Smooth muscle cell (in vitro differentiated cells): Measurements from ENCODE around the gene PODXL2. TPM values are rescaled to one million over a fixed set of nuclear protein-coding genes. Genes with fewer than 3 reads are reported as not detected.

Source experiments
- DNase-seq: peaks from one replicate; lab custom pipeline; 2025; ENCODE audit not compliant: unreplicated experiment; lab: John Stamatoyannopoulos, UW
- H2AFZ ChIP-seq: fragments of 200-600 bp; sonication (generic); 2 replicates; pipeline ENCODE4 v1.6.0; 2016; ENCODE audit warnings: antibody characterized with exemption, low read depth, mild to moderate bottlenecking
- H3F3A ChIP-seq: fragments of 200-600 bp; sonication (generic); 2 replicates; pipeline ENCODE4 v1.6.0; 2017; ENCODE audit warnings: antibody characterized with exemption, low read depth
- H3K27ac ChIP-seq: fragments of 200-600 bp; sonication (generic); 2 replicates; pipeline ENCODE4 v1.5.1; 2016; ENCODE audit warnings: low read depth, mild to moderate bottlenecking
- H3K27me3 ChIP-seq: fragments of 200-600 bp; sonication (generic); 2 replicates; pipeline ENCODE4 v1.6.1; 2016; ENCODE audit warnings: low read depth, mild to moderate bottlenecking
- H3K36me3 ChIP-seq: fragments of 200-600 bp; sonication (generic); 2 replicates; pipeline ENCODE4 v1.5.1; 2016; ENCODE audit warnings: low read depth
- H3K4me1 ChIP-seq: fragments of 200-600 bp; sonication (generic); 2 replicates; pipeline ENCODE4 v1.5.1; 2016; ENCODE audit warnings: low read depth
- H3K4me2 ChIP-seq: fragments of 200-600 bp; sonication (generic); 2 replicates; pipeline ENCODE4 v1.6.0; 2016; ENCODE audit warnings: mild to moderate bottlenecking
- H3K4me3 ChIP-seq: fragments of 200-600 bp; sonication (generic); 2 replicates; pipeline ENCODE4 v1.5.1; 2016; ENCODE audit warnings: mild to moderate bottlenecking
- H3K79me2 ChIP-seq: fragments of 200-600 bp; sonication (generic); 2 replicates; pipeline ENCODE4 v1.6.0; 2016; ENCODE audit warnings: low read depth, mild to moderate bottlenecking
- H3K9ac ChIP-seq: fragments of 200-600 bp; sonication (generic); 2 replicates; pipeline ENCODE4 v1.6.0; 2016; ENCODE audit warnings: low read depth
- H3K9me3 ChIP-seq: fragments of 200-600 bp; sonication (generic); replicated peaks from 2 replicates; pipeline ENCODE4 v1.5.1; 2016; ENCODE audit warnings: low read depth
- H4K20me1 ChIP-seq: fragments of 200-600 bp; sonication (generic); 2 replicates; pipeline ENCODE4 v1.6.0; 2016; ENCODE audit warnings: low read depth
- whole genome bisulfite sequencing: methylation state at CpG from one replicate; pipeline ENCODE4 v1.1.7; 2016; ENCODE audit warnings: low lambda C conversion rate; 5-methylcytosine and 5-hydroxymethylcytosine counted together
- polyA plus RNA-seq: library from polyadenylated mRNA; unstranded; fragments of >200 nt; fragmentation: Nextera tagmentation; extraction: Ambion mirVana; gene quantifications from 2 replicates; pipeline ENCODE4 v1.2.1, GENCODE V29; 2016
- total RNA-seq: library from RNA; depleted of rRNA; stranded (reverse); fragments of >200 nt; gene quantifications from 2 replicates; pipeline ENCODE4 v1.2.3, GENCODE V29; 2014
- TF ChIP-seq, protein P1 (sequence below): fragments of 200-600 bp; sonication (generic); IDR thresholded peaks from 2 replicates; pipeline ENCODE4 v1.5.1; 2017; ENCODE audit warnings: borderline replicate concordance, mild to moderate bottlenecking, antibody characterized with exemption; ENCODE audit not compliant: insufficient read depth, poor library complexity, severe bottlenecking

The PODXL2 gene
- total and polyA plus RNA-seq, 2 experiments from 2014 or later, result 4.1 to 9.7 TPM

DNA sequence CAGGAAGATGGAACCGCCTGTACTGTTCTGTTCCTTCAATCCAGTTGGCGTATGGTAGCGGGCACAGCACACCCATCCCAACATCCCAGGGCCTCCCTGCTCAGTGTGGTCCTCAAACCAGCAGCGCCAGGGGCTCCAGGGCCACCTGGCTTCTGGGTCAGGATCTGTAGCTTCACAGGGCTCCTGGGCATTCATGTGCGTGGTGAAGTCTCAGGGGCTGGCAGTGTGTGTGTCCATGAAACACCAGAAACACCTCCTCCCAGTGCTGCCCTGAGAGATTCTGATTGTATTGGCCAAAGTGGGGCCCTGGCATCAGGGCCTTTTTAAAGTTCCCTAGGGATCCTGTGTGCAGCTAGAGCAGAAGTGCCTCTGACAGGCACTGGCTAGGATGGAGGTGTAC, 85.9 kb downstream of the PODXL2 start:
- no peaks in the 10 kb centered on the region for H3K4me1 ChIP-seq
- 97% methylated on average over 5 of the region's 5 CpGs for WGBS
- H3K27me3 ChIP-seq, result no peaks in the 10 kb centered on the region
- no peak for DNase-seq
- no peak overlapping the region for H3K9ac ChIP-seq
- H3K4me2 ChIP-seq, result no peak overlapping the region
- no peak overlapping the region for H3K4me3 ChIP-seq
- H3F3A ChIP-seq, result no peaks in the 10 kb centered on the region
- H3K27ac ChIP-seq, result no peak overlapping the region
- H3K79me2 ChIP-seq, result no peaks in the 10 kb centered on the region
- H4K20me1 ChIP-seq, result no peaks in the 10 kb centered on the region
- TF ChIP-seq, protein P1, sequence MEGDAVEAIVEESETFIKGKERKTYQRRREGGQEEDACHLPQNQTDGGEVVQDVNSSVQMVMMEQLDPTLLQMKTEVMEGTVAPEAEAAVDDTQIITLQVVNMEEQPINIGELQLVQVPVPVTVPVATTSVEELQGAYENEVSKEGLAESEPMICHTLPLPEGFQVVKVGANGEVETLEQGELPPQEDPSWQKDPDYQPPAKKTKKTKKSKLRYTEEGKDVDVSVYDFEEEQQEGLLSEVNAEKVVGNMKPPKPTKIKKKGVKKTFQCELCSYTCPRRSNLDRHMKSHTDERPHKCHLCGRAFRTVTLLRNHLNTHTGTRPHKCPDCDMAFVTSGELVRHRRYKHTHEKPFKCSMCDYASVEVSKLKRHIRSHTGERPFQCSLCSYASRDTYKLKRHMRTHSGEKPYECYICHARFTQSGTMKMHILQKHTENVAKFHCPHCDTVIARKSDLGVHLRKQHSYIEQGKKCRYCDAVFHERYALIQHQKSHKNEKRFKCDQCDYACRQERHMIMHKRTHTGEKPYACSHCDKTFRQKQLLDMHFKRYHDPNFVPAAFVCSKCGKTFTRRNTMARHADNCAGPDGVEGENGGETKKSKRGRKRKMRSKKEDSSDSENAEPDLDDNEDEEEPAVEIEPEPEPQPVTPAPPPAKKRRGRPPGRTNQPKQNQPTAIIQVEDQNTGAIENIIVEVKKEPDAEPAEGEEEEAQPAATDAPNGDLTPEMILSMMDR, result no peak
- no peaks in the 10 kb centered on the region for H3K9me3 ChIP-seq
- H3K36me3 ChIP-seq, result no peaks in the 10 kb centered on the region
- no peak overlapping the region for H2AFZ ChIP-seq

DNA sequence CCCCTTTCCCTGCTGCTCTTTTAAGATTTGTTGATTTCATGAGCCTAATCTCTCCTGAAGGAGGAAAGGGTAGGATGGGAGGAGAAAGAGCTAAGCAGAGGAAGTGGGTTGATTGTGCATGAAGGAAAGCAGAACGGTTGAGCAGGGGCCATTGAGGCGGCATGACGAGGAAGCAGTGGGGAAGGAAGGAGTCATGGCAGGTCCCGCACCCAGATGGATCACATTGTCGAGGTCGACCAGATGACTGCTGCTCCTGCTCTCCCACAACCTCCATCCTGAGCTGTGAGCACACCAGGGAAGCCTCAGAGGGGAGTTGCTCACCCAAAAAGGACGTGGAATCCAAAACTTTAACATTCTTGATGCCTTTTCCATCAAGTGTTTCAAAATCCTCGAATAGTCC, 86.5 kb downstream of the PODXL2 start:
- no peaks in the 10 kb centered on the region for H3F3A ChIP-seq
- TF ChIP-seq, protein P1, result no peak
- no peaks in the 10 kb centered on the region for H4K20me1 ChIP-seq
- 63% methylated on average over 8 of the region's 8 CpGs for WGBS
- no peak for DNase-seq
- no peak overlapping the region for H3K4me2 ChIP-seq
- no peaks in the 10 kb centered on the region for H3K4me1 ChIP-seq
- no peak overlapping the region for H2AFZ ChIP-seq
- H3K36me3 ChIP-seq, result no peaks in the 10 kb centered on the region
- no peak overlapping the region for H3K27ac ChIP-seq
- no peaks in the 10 kb centered on the region for H3K79me2 ChIP-seq
- H3K9ac ChIP-seq, result no peak overlapping the region
- no peaks in the 10 kb centered on the region for H3K27me3 ChIP-seq
- no peaks in the 10 kb centered on the region for H3K9me3 ChIP-seq
- H3K4me3 ChIP-seq, result no peak overlapping the region

DNA sequence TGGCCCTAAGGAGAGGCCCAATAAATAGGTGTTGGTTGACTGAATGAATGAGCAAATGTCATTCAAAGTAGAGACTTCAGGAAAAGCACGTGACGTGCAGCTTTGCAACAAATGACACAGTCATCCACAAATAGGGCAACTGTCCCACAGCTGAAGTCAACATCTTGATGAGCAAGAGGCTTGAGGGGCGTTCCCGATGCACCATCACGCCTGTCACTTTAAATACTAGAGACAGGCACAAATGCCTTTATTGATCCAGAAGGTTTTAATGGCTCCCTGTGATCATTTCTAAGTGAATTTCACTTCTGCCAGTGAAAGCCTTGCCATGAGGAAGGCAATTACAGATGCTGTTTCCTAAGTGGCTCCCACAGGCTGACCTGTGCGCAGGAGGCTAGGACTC, 87.4 kb downstream of the PODXL2 start:
- Histone ChIP-seq H4K20me1 (no peaks in the 10 kb centered on the region), H3K4me3 (no peak overlapping the region), H3K36me3 (no peaks in the 10 kb centered on the region), H3K27me3 (no peaks in the 10 kb centered on the region), H3K9me3 (no peaks in the 10 kb centered on the region), H3K4me1 (no peaks in the 10 kb centered on the region), H3K9ac (no peak overlapping the region), H3F3A (no peaks in the 10 kb centered on the region), H3K27ac (no peak overlapping the region), H3K79me2 (no peaks in the 10 kb centered on the region), H2AFZ (no peak overlapping the region), H3K4me2 (no peak overlapping the region)
- no peak for DNase-seq
- TF ChIP-seq, protein P1, result no peak
- WGBS, result 97% methylated on average over 6 of the region's 6 CpGs
